Pancreas (tissue), 10 donors: Measurements from ENCODE around the gene ALCAM. TPM values are rescaled to one million over a fixed set of nuclear protein-coding genes. Genes with fewer than 3 reads are reported as not detected.

Source experiments
- ATAC-seq, 4 donors: fragments of 200-7000 bp; cut with Tn5 transposase; one replicate each; pipeline versions ENCODE4 v1.8.0 to v1.9.1; 2020; ENCODE audit warnings: mild to moderate bottlenecking in 4 of 4, moderate library complexity in 4 of 4
- DNase-seq, 6 donors: peaks; one replicate each; pipeline ENCODE4 v3.0.0-alpha.2; 2020
- FAIRE-seq: peaks from 2 replicates; lab custom pipeline; 2012; peaks lifted over from hg19 to GRCh38; lab: Jason Lieb, UNC
- H3K27ac ChIP-seq, 4 donors: fragments of 200-600 bp; sonication (generic); 1 replicate in 3 of 4; 2 replicates in 1 of 4; pipeline versions ENCODE4 v1.5.0 to v1.8.0; 2020
- H3K27me3 ChIP-seq, 4 donors: fragments of 200-600 bp; one replicate each; pipeline ENCODE4 v1.8.0; 2021
- H3K36me3 ChIP-seq, 3 donors: fragments of 200-600 bp; sonication (generic) in 1 of 3; one replicate each; pipeline versions ENCODE4 v1.5.0 to v1.8.0; 2020 to 2021
- H3K4me1 ChIP-seq, 3 donors: fragments of 200-600 bp; one replicate each; pipeline ENCODE4 v1.8.0; 2021
- H3K4me3 ChIP-seq, 4 donors: fragments of 200-600 bp; sonication (generic) in 2 of 4; one replicate each; pipeline versions ENCODE4 v1.5.0 to v1.8.0; 2020 to 2021
- H3K9me3 ChIP-seq, 4 donors: fragments of 200-600 bp; one replicate each; pipeline ENCODE4 v1.8.0; 2021
- whole genome bisulfite sequencing, 2 donors: extraction: QIAGEN DNeasy Blood & Tissue Kit; methylation state at CpG; one replicate each; pipeline ENCODE4 v1.1.7; 2013; 5-methylcytosine and 5-hydroxymethylcytosine counted together
- intact Hi-C, 3 donors: fragments of 100-400 bp; cut with DNase I; formaldehyde crosslinking; loops; one replicate each; pipeline versions ENCODE4 v1.11.1 to v1.14.2; 2022
- polyA plus RNA-seq, 2 donors: library from polyadenylated mRNA; stranded (reverse); fragments of 200-250 nt; gene quantifications; one replicate each; pipeline ENCODE4 v1.2.3, GENCODE V29; 2013
- total RNA-seq, 6 donors: library from RNA; stranded (reverse); fragmentation: NEBNext Ultra II Directional in 4 of 6; extraction: Animal tissue kit (Norgen Biotek cat#: 25700) in 4 of 6; gene quantifications; one replicate each; pipeline versions ENCODE4 v1.2.1 to v1.2.4, GENCODE V29; 2021 to 2023
- TF ChIP-seq, protein P1 (sequence below), 4 donors: fragments of 200-600 bp; sonication (generic) in 3 of 4; IDR thresholded peaks; one replicate each; pipeline versions ENCODE4 v1.5.0 to v1.8.0; 2021; ENCODE audit warnings: antibody characterized with exemption in 4 of 4
- donor health status: healthy with polysubstance abuse.
- donor health status: DM: no; HTN: no; CAD: no; lungs with moderate emphysema.
- donor health status: DM: no; HTN: no; CAD: no.
- donor health status: control.
- donor health status: control.
- donor health status: Bipolar disorder and iron deficiency.
- donor health status: DM: yes; HTN: yes; CAD: no.
- donor health status: DM: no; HTN: no; CAD: no.
- donor health status: DM: no; HTN: no; CAD: no.
- donor health status: DM: yes; HTN: yes; CAD: no.

Gene ALCAM
- total and polyA plus RNA-seq, 8 donors: 14.4 to 42.1 (median 27.6) TPM

DNA sequence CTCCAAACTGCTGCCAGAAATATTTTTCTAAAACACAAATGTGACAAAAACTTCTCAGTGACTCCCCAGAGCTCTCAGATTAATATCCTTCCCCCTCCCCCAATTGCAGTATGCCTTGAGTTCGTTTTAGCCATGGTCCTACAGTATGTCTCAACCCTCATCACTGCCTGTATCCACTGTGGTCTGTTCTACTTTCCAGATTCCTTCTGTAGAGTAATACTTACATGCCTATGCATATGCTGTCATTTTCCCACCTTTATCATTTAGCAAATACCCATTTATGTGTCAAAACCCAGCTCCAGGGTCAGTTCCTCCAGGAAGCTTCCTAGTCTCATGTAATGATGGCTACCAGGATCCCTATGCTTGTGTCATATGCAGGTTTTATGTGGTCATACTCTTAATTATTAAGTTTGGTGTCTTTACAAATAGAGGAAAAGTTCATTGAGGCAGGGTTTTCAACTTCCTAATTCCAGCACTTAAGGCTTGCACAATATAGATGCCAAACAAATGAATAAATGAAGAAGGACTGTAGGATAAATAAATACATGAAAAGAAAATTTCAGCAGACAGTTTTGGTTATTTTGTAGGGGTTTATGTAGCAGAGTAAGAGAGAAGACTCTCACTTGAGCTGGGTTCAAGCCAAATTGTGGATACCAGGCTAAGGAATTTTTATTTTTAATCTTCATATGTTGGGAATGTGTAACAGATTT lies 170.8 kb downstream of the ALCAM start:
- Histone ChIP-seq H3K27me3 (no peaks in the 10 kb centered on the region), H3K9me3 (no peaks in the 10 kb centered on the region), H3K36me3 (peaks cover 0 to 4% (median 0%) of the 10 kb centered on the region in 3 donors), H3K4me3 (no peak overlapping the region), H3K27ac (no peak overlapping the region), H3K4me1 (no peaks in the 10 kb centered on the region)
- FAIRE-seq (no peak), ATAC-seq (no peak), DNase-seq (no peak)
- TF ChIP-seq, protein P1, sequence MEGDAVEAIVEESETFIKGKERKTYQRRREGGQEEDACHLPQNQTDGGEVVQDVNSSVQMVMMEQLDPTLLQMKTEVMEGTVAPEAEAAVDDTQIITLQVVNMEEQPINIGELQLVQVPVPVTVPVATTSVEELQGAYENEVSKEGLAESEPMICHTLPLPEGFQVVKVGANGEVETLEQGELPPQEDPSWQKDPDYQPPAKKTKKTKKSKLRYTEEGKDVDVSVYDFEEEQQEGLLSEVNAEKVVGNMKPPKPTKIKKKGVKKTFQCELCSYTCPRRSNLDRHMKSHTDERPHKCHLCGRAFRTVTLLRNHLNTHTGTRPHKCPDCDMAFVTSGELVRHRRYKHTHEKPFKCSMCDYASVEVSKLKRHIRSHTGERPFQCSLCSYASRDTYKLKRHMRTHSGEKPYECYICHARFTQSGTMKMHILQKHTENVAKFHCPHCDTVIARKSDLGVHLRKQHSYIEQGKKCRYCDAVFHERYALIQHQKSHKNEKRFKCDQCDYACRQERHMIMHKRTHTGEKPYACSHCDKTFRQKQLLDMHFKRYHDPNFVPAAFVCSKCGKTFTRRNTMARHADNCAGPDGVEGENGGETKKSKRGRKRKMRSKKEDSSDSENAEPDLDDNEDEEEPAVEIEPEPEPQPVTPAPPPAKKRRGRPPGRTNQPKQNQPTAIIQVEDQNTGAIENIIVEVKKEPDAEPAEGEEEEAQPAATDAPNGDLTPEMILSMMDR (IDR thresholded peaks at IDR 0.05): no peak
- 85 to 96% methylated on average over 1 of the region's 1 CpG for WGBS, 2 donors
- intact Hi-C loops: no loop called here

DNA sequence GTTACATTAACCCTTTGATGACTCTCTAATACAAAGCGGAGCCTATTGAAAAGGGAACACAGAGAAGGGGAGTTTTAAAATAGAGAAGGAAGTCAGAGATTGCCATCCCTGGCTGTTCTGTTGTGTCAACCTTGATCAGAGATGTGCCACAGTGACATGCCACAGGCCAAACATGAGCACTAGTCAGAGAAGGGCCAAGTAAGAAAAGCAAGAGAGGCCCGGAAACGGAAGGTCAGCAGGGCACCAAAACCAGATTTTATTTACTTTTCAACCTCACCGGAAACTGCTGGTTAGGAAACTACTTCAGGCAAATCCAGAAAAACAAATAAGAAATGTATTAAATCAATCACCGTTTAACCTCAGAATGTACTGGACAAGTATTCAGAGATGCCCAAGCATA lies 171.8 kb downstream of the ALCAM start:
- TF ChIP-seq, protein P1 (IDR thresholded peaks at IDR 0.05): no peak
- no peaks in the 10 kb centered on the region for H3K4me1 ChIP-seq
- H3K27ac ChIP-seq: no peak overlapping the region
- FAIRE-seq (no peak), ATAC-seq (no peak), DNase-seq (no peak)
- H3K9me3 ChIP-seq: no peaks in the 10 kb centered on the region
- intact Hi-C loops: no loop called here
- 56 to 62% methylated on average over 5 of the region's 5 CpGs for WGBS, 2 donors
- H3K4me3 ChIP-seq: no peak overlapping the region
- H3K36me3 ChIP-seq: peaks cover 0 to 4% (median 0%) of the 10 kb centered on the region in 3 donors
- H3K27me3 ChIP-seq: no peaks in the 10 kb centered on the region

DNA sequence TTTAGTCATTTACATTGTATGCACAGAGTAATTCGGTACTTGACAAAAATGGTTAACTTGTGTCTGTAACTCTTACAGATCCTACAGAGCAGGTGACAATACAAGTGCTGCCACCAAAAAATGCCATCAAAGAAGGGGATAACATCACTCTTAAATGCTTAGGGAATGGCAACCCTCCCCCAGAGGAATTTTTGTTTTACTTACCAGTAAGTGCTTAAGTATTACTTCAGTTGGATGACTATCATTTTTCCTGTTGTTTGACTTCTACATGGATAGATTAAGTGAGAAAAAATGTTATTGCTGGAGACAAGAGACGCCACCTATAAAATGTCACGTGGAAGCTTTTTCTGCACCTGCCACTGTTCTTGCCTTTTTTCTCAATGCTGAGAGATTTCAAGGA lies 173.2 kb downstream of the ALCAM start:
- no peak overlapping the region for H3K4me3 ChIP-seq
- H3K4me1 ChIP-seq: no peaks in the 10 kb centered on the region
- H3K36me3 ChIP-seq: peaks cover 0 to 4% (median 0%) of the 10 kb centered on the region in 3 donors
- no peak for FAIRE-seq
- TF ChIP-seq, protein P1 (IDR thresholded peaks at IDR 0.05): no peak
- WGBS, 2 donors: 84 to 89% methylated on average over 3 of the region's 3 CpGs
- DNase-seq: no peak
- no peak overlapping the region for H3K27ac ChIP-seq
- no peaks in the 10 kb centered on the region for H3K27me3 ChIP-seq
- H3K9me3 ChIP-seq: no peaks in the 10 kb centered on the region
- ATAC-seq: no peak
- intact Hi-C loops: no loop called here

DNA sequence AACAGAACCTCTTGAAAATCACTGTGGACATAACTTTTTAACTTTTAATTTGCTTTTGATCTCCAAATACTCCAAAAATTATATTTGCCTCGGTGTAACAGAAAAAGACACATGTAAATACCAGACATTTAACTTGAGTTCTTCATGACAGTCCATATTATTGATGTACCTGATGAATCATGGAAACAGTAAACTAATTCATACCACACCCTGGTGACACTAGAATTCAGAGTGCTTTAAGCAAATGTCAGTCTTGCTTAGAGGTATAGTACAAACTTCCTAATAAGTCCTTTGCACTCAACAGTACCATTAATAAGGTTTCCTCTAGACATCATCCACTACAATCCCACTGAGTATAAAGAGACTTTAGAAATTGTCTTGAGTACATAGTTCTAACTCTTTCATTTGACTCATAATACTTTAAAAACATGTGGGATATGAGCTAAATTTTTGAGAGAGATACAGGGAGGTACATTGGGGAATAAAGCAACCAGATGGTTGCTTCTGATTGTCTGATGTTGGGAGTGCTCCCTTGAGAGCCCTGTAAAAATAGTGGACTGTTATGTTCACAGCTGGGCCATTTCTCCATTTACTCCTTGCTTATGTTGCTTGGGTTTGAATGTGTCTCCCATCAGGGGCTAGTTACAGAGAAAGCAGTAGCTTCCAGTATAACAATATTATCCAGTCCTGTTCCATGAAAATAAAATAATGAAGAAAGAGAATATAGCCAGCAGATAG lies 175.7 kb downstream of the ALCAM start:
- TF ChIP-seq, protein P1 (IDR thresholded peaks at IDR 0.05): no peak
- no peaks in the 10 kb centered on the region for H3K4me1 ChIP-seq
- ATAC-seq: no peak
- H3K27me3 ChIP-seq: no peaks in the 10 kb centered on the region
- no peak for FAIRE-seq
- H3K9me3 ChIP-seq: no peaks in the 10 kb centered on the region
- H3K27ac ChIP-seq: no peak overlapping the region
- H3K36me3 ChIP-seq: no peaks in the 10 kb centered on the region
- no peak for DNase-seq
- no peak overlapping the region for H3K4me3 ChIP-seq
- 92 to 100% methylated on average over 1 of the region's 1 CpG for WGBS, 2 donors
- intact Hi-C loops: no loop called here

DNA sequence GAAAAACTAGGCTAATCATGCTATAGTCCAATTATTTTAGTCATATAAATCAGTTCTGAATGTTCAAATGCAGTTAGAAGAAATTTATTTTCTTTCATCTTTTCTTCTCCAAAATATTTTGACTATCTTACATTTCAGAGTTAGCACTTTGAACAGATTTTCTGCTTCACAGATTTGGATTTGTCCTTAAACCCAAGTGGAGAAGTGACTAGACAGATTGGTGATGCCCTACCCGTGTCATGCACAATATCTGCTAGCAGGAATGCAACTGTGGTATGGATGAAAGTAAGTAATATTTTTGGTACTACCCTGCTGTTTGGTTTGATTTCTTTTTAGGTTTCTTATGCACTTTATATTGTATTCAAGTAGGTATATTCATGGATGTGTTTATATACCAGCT lies 178.3 kb downstream of the ALCAM start:
- DNase-seq: no peak
- ATAC-seq: no peak
- H3K27ac ChIP-seq: no peak overlapping the region
- intact Hi-C loops: no loop called here
- WGBS, 2 donors: 97% methylated on average over 1 of the region's 1 CpG
- no peak for FAIRE-seq
- no peaks in the 10 kb centered on the region for H3K27me3 ChIP-seq
- TF ChIP-seq, protein P1 (IDR thresholded peaks at IDR 0.05): no peak
- peaks cover 0 to 3% (median 0%) of the 10 kb centered on the region in 3 donors for H3K36me3 ChIP-seq
- no peaks in the 10 kb centered on the region for H3K9me3 ChIP-seq
- H3K4me3 ChIP-seq: no peak overlapping the region
- no peaks in the 10 kb centered on the region for H3K4me1 ChIP-seq
